Right renal pelvis (tissue), 4 donors: Measurements from ENCODE around the gene PTPRB. TPM values are rescaled to one million over a fixed set of nuclear protein-coding genes. Genes with fewer than 3 reads are reported as not detected.
"Not testable (repeated sequence)": the region's sequence is repeated elsewhere in the genome, so short reads cannot be mapped to it uniquely, and the experiment has no call there.

ENCODE experiments used
- DNase-seq, 4 donors: peaks; one replicate each; pipeline ENCODE4 v3.0.0-alpha.2; 2013; ENCODE audit warnings: low read depth in 4 of 4, low spot score in 3 of 4, missing footprints in 1 of 4
- polyA plus RNA-seq, 4 donors: library from polyadenylated mRNA; unstranded; fragments of 120-200 nt; gene quantifications; one replicate each; pipeline ENCODE4 v1.2.1, GENCODE V29; 2013; ENCODE audit not compliant: insufficient read length in 4 of 4

PTPRB gene
- polyA plus RNA-seq, 4 donors, result 18.2 to 23.2 (median 21.4) TPM

DNA sequence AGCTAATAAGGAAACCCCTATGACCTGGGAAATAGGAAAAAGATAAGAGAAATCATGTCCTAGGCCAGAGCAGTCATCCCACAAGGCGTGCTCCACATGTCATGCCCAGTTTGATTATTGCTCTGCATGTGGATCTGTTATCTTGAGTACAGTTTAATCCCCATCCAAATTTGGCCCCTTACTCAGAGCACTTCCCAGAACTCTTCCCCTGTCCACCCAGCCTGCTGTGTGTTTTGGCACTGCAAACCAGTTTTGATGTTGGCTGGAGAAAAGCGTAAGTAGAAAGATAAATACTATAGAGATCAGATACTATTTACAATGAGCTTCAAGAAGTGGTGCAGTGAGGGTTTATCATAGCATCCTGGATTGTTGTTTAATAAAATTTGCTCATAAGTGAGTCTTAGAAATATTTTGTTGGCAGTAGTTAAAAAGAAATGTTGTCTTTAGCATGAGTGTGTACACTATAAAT lies 83.8 kb downstream of the PTPRB start:
- DNase-seq, result no peak

GRCh38 chr12:70551731-70552130 lies 85.5 kb downstream of the PTPRB start:
- DNase-seq, result no peak

DNA sequence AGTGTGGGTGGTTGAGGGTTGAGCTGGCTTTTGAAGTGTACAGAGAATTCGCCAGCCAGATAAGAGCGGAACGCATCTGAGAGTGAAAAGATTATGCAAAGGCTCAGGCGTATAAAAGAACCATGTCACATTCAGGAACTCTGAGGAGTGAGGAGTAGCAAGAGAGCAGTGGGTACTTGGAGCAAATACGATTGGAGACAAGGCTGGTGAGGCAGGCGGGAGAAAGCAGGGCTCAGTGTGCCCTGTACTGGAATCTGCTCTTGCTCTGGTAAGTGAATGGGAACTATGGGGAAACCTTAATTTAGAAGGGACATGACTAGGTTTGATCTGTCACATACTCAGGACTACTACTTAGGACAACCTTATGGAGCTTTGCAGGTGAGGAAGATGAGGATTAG lies 87.0 kb downstream of the PTPRB start:
- no peak for DNase-seq

DNA sequence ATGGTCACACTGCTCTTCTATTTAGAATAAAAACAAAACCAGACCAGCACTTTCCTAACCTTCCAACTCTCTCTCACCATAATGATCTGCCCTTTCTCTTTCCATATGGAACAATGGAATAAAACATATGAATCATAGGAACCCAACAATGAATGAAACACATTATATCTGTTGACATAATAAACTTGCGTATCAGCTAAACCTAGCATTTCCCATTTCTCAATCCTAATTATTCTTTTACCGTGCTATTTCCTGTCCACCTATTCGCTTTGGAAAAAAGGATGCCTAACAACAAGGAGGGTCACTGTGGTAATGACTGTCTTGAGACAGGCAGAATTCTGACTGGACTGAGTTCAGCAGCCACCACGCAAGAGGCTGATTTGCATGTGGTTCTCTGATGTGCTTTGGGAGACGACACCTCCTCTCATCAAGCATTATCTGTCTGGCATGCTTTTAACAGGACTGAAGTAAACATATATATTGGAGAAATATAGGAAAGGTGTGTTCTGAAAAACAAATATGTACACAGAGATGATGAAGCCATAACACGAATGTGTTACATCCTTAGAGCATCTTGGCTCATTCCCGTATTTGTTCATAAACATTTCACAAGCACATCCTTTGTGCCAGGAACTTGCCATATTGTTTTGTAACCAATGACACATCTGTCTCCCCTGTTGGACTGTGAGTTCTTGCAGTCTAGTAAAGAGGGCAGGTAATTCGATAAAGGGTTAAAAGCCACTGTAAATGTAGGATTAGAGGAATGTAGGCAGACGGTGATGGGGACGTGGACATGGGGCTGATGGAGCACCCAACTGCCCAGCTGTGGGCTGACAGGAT lies 87.7 kb downstream of the PTPRB start:
- no peak for DNase-seq

GRCh38 chr12:70543444-70543843 lies 93.8 kb downstream of the PTPRB start:
- no peak for DNase-seq

- DNase-seq, result no peak
These were observed 96.2 kb downstream of the PTPRB start for GRCh38 chr12:70540996-70541395.

- no peak for DNase-seq
These were observed 100.6 kb downstream of the PTPRB start for GRCh38 chr12:70536650-70537049.

DNA sequence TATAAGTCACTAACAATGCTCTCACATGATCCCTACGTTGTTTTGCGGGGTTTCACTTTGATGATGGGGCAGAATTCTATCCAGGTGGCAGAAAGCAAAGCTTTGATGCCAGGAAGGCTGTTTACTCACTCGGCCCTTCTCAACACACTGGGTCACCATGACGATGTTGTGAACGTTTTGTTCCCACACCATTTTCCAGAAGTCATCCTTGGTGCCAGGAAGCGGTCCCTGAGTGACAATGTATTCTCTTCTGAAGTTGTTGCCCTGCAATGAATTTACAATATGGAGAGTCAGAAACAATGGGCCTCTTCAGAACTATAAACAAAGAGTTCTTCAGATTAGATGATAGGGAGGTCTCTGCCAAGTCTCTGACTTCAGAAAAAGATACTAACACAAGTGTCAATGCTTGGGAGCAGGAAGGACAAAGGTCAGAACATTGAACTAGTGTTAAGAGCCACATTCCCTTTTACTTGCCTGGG lies 101.3 kb downstream of the PTPRB start:
- DNase-seq, result no peak

- no peak for DNase-seq
These were observed 102.8 kb downstream of the PTPRB start for GRCh38 chr12:70534466-70534865.

GRCh38 chr12:70529647-70530046 lies 107.6 kb downstream of the PTPRB start:
- DNase-seq, result no peak

GRCh38 chr12:70520847-70521246 lies 116.4 kb downstream of the PTPRB start:
- DNase-seq, result no peak

- DNase-seq, result no peak
These were observed 123.8 kb downstream of the PTPRB start for GRCh38 chr12:70513426-70513825.

DNA sequence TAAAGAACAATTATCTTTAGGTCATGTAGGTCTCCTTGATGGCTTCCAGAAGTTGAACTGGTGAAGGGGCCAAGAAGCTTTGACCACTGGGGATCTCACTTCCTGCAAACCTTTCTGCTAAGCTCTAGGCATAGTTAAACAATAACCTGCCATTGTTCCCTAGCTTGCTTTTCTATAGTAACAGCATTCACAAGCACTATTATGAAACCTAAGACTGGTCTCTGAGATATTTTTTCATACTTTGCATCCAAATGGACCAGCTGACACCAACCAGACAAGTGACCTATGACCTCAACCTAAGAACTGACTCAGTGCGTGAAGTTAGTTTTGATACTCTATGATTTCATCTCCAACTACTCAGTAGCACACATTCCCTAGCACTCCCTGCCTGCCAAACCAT lies 129.1 kb downstream of the PTPRB start:
- DNase-seq, result no peak

- no peak for DNase-seq
These were observed 129.8 kb downstream of the PTPRB start for GRCh38 chr12:70507442-70507841.

DNA sequence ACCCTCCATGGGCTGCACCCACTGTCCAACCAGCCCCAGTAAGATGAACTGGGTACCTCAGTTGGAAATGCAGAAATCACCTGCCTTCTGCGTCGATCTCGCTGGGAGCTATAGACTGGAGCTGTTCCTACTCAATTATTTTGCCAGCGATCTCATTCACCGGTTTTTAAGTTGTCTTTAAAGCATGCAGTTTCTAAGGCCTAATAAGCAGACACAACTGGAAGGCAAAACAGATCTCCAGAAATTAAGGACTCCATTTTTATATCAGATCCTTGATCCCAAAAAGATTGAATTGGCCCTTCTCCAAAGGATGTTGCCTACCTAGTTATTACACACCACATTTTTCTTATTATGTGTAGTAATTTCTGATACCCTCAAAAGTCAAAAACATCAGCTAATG lies 139.7 kb downstream of the PTPRB start:
- no peak for DNase-seq

DNA sequence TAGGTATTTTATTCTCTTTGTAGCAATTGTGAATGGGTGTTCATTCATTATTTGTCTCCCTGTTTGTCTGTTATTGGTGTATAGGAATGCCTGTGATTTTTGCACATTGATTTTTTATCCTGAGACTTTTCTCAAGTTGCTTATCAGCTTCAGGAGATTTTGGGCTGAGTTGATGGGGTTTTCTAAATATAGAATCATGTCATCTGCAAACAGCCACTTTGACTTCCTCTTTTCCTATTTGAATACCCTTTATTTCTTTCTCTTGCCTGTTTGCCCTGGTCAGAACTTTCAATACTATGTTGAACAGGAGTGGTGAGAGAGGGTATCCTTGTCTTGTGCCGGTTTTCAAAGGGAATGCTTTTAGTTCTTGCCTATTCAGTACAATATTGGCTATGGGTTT lies 144.3 kb downstream of the PTPRB start:
- DNase-seq, result not testable (repeated sequence)

GRCh38 chr12:70490928-70491327 lies 146.3 kb downstream of the PTPRB start:
- DNase-seq, result not testable (repeated sequence)

DNA sequence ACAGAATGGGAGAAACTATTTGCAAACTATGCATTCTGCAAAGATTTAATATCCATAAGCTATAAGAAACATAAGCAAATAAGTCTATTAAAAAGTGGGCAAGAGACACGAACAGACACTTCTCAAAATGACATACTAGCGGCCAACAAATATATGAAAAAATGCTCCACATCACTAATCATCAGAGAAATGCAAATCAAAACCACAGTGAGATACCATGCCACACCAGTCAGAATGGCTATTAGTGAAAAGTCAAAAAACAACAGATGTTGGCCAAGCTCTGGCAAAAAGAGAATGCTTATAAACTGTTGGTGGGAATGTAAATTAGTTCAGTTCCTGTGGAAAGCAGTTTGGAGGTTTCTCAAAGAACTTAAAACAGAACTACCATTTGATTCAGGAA lies 149.8 kb downstream of the PTPRB start:
- no peak for DNase-seq

- no peak for DNase-seq
These were observed 150.6 kb downstream of the PTPRB start for GRCh38 chr12:70486588-70486987.

- DNase-seq, result no peak
These were observed 151.5 kb downstream of the PTPRB start for GRCh38 chr12:70485704-70486103.

GRCh38 chr12:70484464-70484863 lies 152.8 kb downstream of the PTPRB start:
- DNase-seq, result no peak

GRCh38 chr12:70482764-70483163 lies 154.5 kb downstream of the PTPRB start:
- DNase-seq, result no peak
